Measurements from ENCODE around the gene PARD6B. TPM values are rescaled to one million over a fixed set of nuclear protein-coding genes. Genes with fewer than 3 reads are reported as not detected.

Gene PARD6B
- total and polyA plus RNA-seq, 2 of the 13 experiments (the other 11 are each of a cell fraction or from before 2014, with no cell fraction given), result 6.9 to 22.2 TPM

GRCh38 chr20:50733644-50734349, 2.4 kb downstream of the PARD6B start (continued):
- TF ChIP-seq ZSCAN31 (CRISPR knock-in tag; IDR thresholded peaks at IDR 0.05; ENCODE audit: low read depth), result no peak
- TF ChIP-seq ZFP90 (CRISPR knock-in tag; IDR thresholded peaks at IDR 0.05; ENCODE audit: borderline replicate concordance), result no peak
- TF ChIP-seq ZNF430 (CRISPR knock-in tag; IDR thresholded peaks at IDR 0.05), result no peak
- TF ChIP-seq CEBPG (CRISPR knock-in tag; IDR thresholded peaks at IDR 0.05), result 0 out of 2 replicates have a peak, but pooled peaks have one; percentile 14

- peaks cover 81% of the 10 kb centered on the region for H3K4me1 ChIP-seq (ENCODE audit: insufficient read depth, low read length)
- no peak for FAIRE-seq
- intact Hi-C loops (cut with micrococcal nuclease; ENCODE audit: unreplicated experiment) (no loop called here), in situ Hi-C loops (cut with HindIII; ENCODE audit: extremely low pct_ligation_motif_present, low pct_unique_long_range_greater_than_20kb) (loop anchor here (25.0 kb wide), 1 partner anchor 98 kb away; no protein-coding TSS in a partner anchor)
- peaks cover 80% of the 10 kb centered on the region for H3K79me2 ChIP-seq (ENCODE audit: insufficient read depth, low read length)
- peaks cover 18% of the 10 kb centered on the region for H4K20me1 ChIP-seq (ENCODE audit: insufficient read depth, low read length)
- no peak overlapping the region for H3K9ac ChIP-seq (ENCODE audit: insufficient read depth, low read depth, low read length)
- no peaks in the 10 kb centered on the region; a peak in 1 of 5 replicates for H3K27me3 ChIP-seq (ENCODE audit: control insufficient read depth in 1 of 2, insufficient read depth in 2 of 2, low read length in 2 of 2)
- no peak overlapping the region for H2AFZ ChIP-seq (ENCODE audit: low read length)
- H3K4me3 ChIP-seq (replicated peaks in 1 of 3; ENCODE audit: insufficient read depth in 1 of 3, low read depth in 2 of 3, low read length in 3 of 3), result no peak overlapping the region
- H3K36me3 ChIP-seq (replicated peaks in 1 of 2; ENCODE audit: control insufficient read depth in 1 of 2, insufficient read depth in 2 of 2, low read length in 2 of 2), result peaks cover 3 to 19% of the 10 kb centered on the region in 2 experiments
- H3K27ac ChIP-seq (ENCODE audit: extremely low read length, insufficient read depth, low read length), result no peak overlapping the region
- no peak for DNase-seq (ENCODE audit: low spot score)
- no peak for ATAC-seq
- no peaks in the 10 kb centered on the region for H3K9me3 ChIP-seq (ENCODE audit: low read length)
- peak overlapping the region; percentile 23 for H3K4me2 ChIP-seq (ENCODE audit: low read depth, low read length)
- POLR2A ChIA-PET, result interaction anchor here (2.6 to 5.1 kb wide), 2 partner anchors 9 to 12 kb away, joined by 13 to 53 read pairs; no protein-coding TSS in a partner anchor
- CTCF ChIA-PET (ENCODE audit: low intra/inter-chr PET ratio, low total read pairs), result no interaction called here
- WGBS (ENCODE audit: low lambda C conversion rate), result 71% methylated on average over 9 of the region's 9 CpGs
- BruUV-seq (replicated peaks), result no TSS peak
- no peak for TF ChIP-seq ZBTB37 (CRISPR knock-in tag; IDR thresholded peaks at IDR 0.05)
- TF ChIP-seq ZBTB33 (CRISPR knock-in tag; IDR thresholded peaks at IDR 0.05), result peak; percentile 73
- no peak for TF ChIP-seq GPBP1L1 (CRISPR knock-in tag; IDR thresholded peaks at IDR 0.05)
- TF ChIP-seq MTA3 (CRISPR knock-in tag; IDR thresholded peaks at IDR 0.05), result no peak
- no peak for TF ChIP-seq SNAPC4 (CRISPR knock-in tag; IDR thresholded peaks at IDR 0.05)
Measured at GRCh38 chr20:50734730-50735679, 3.6 kb downstream of the PARD6B start.

All from HepG2 (cell line).